HEK293 (cell line): Measurements from ENCODE around the gene VRK2.

ENCODE experiments used
- CTCF ChIA-PET: fragments of 350-600 bp; formaldehyde crosslinking; extraction: SDS; loops from one replicate; lab custom pipeline; 2021; ENCODE audit warnings: antibody characterized with exemption; lab: Yijun Ruan, JAX
- POLR2A ChIA-PET: fragments of 300-600 bp; formaldehyde crosslinking; extraction: SDS; loops from one replicate; lab custom pipeline; 2020; ENCODE audit warnings: antibody characterized with exemption, inconsistent platforms; lab: Yijun Ruan, JAX
- H3K27ac ChIP-seq: fragments of 200-500 bp; sonication (Bioruptor generic); 2 replicates; pipeline ENCODE4 v1.5.1; 2014; ENCODE audit warnings: low read depth, low read length, control low read depth, inconsistent platforms; ENCODE audit errors: extremely low read depth
- H3K36me3 ChIP-seq, 2 experiments: fragments of 200-500 bp in 1 of 2; sonication (Bioruptor generic) in 1 of 2; 1 replicate in 1 of 2; 2 replicates in 1 of 2; pipeline ENCODE4 v1.5.1; 2014 to 2017; ENCODE audit warnings: inconsistent platforms in 2 of 2, low read length in 2 of 2; ENCODE audit not compliant: control insufficient read depth in 2 of 2, insufficient read depth in 1 of 2
- H3K4me1 ChIP-seq: fragments of 200-500 bp; sonication (Bioruptor generic); 2 replicates; pipeline ENCODE4 v1.5.1; 2014; ENCODE audit warnings: mild to moderate bottlenecking, low read length, inconsistent platforms; ENCODE audit not compliant: control insufficient read depth, insufficient read depth
- H3K4me3 ChIP-seq: 2 replicates; pipeline ENCODE4 v1.5.1; 2011; ENCODE audit warnings: low read depth, mild to moderate bottlenecking, control low read depth, low read length, moderate library complexity
- H3K9me3 ChIP-seq: fragments of 200-500 bp; sonication (Bioruptor generic); 2 replicates; pipeline ENCODE4 v1.5.1; 2014; ENCODE audit warnings: low read depth, low read length, inconsistent platforms; ENCODE audit not compliant: control insufficient read depth, insufficient read depth
- BCL11A ChIP-seq: fragments of 450-650 bp; formaldehyde crosslinking; IDR thresholded peaks from 2 replicates; pipeline ENCODE4 v1.5.1; 2016; ENCODE audit warnings: low read depth, missing biosample characterization, missing genetic modification characterization
- BCL11B ChIP-seq: fragments of 450-650 bp; formaldehyde crosslinking; IDR thresholded peaks from 2 replicates; pipeline ENCODE4 v1.5.1; 2016; ENCODE audit warnings: low read depth, missing biosample characterization, missing genetic modification characterization
- EGR2 ChIP-seq: fragments of 450-650 bp; formaldehyde crosslinking; IDR thresholded peaks from 2 replicates; pipeline ENCODE4 v1.5.1; 2016; ENCODE audit warnings: low read depth, missing biosample characterization, missing genetic modification characterization
- GLI4 ChIP-seq: fragments of 450-650 bp; formaldehyde crosslinking; IDR thresholded peaks from 2 replicates; pipeline ENCODE4 v1.5.1; 2016; ENCODE audit warnings: missing biosample characterization, missing genetic modification characterization
- GLIS1 ChIP-seq: fragments of 450-650 bp; formaldehyde crosslinking; IDR thresholded peaks from 2 replicates; pipeline ENCODE4 v1.5.1; 2016; ENCODE audit warnings: missing biosample characterization, missing genetic modification characterization
- MZF1 ChIP-seq: fragments of 450-650 bp; formaldehyde crosslinking; IDR thresholded peaks from 2 replicates; pipeline ENCODE4 v1.5.1; 2017; ENCODE audit warnings: missing biosample characterization, missing genetic modification characterization, borderline replicate concordance
- PRDM6 ChIP-seq: fragments of 450-650 bp; formaldehyde crosslinking; IDR thresholded peaks from 2 replicates; pipeline ENCODE4 v1.5.1; 2017; ENCODE audit warnings: missing biosample characterization, missing genetic modification characterization
- SCRT1 ChIP-seq: fragments of 450-650 bp; formaldehyde crosslinking; IDR thresholded peaks from 2 replicates; pipeline ENCODE4 v1.5.1; 2016; ENCODE audit warnings: missing biosample characterization, missing genetic modification characterization, borderline replicate concordance
- SETDB1 ChIP-seq: IDR thresholded peaks from one replicate; pipeline ENCODE4 v1.6.1; 2017; ENCODE audit warnings: mild to moderate bottlenecking, low read length, moderate library complexity, mixed read lengths; ENCODE audit not compliant: insufficient read length
- ZBTB44 ChIP-seq: fragments of 450-650 bp; IDR thresholded peaks from 2 replicates; pipeline ENCODE4 v1.5.1; 2018; ENCODE audit warnings: missing biosample characterization, mild to moderate bottlenecking, missing genetic modification characterization
- ZNF10 ChIP-seq: fragments of 450-650 bp; formaldehyde crosslinking; IDR thresholded peaks from 2 replicates; pipeline ENCODE4 v1.5.1; 2017; ENCODE audit warnings: missing biosample characterization, missing genetic modification characterization
- ZNF112 ChIP-seq: fragments of 450-650 bp; formaldehyde crosslinking; IDR thresholded peaks from 2 replicates; pipeline ENCODE4 v1.5.0; 2017; ENCODE audit warnings: missing biosample characterization, missing genetic modification characterization
- ZNF121 ChIP-seq: fragments of 450-650 bp; formaldehyde crosslinking; IDR thresholded peaks from 2 replicates; pipeline ENCODE4 v1.5.1; 2016; ENCODE audit warnings: missing biosample characterization, missing genetic modification characterization
- ZNF146 ChIP-seq: fragments of 450-650 bp; formaldehyde crosslinking; IDR thresholded peaks from 2 replicates; pipeline ENCODE4 v1.5.1; 2016; ENCODE audit warnings: missing biosample characterization, missing genetic modification characterization
- ZNF169 ChIP-seq: fragments of 450-650 bp; formaldehyde crosslinking; IDR thresholded peaks from 2 replicates; pipeline ENCODE4 v1.5.1; 2016; ENCODE audit warnings: missing biosample characterization, missing genetic modification characterization
- ZNF184 ChIP-seq: fragments of 450-650 bp; IDR thresholded peaks from 2 replicates; pipeline ENCODE4 v1.5.1; 2018; ENCODE audit warnings: missing biosample characterization, mild to moderate bottlenecking, missing genetic modification characterization
- ZNF211 ChIP-seq: fragments of 450-650 bp; formaldehyde crosslinking; IDR thresholded peaks from 2 replicates; pipeline ENCODE4 v1.5.1; 2016; ENCODE audit warnings: low read depth, missing biosample characterization, missing genetic modification characterization
- ZNF221 ChIP-seq: fragments of 450-650 bp; formaldehyde crosslinking; IDR thresholded peaks from 2 replicates; pipeline ENCODE4 v1.5.1; 2017; ENCODE audit warnings: missing biosample characterization, missing genetic modification characterization, borderline replicate concordance
- ZNF24 ChIP-seq: fragments of 450-650 bp; formaldehyde crosslinking; IDR thresholded peaks from 2 replicates; pipeline ENCODE4 v1.5.1; 2016; ENCODE audit warnings: missing biosample characterization, missing genetic modification characterization
- ZNF362 ChIP-seq: fragments of 450-650 bp; formaldehyde crosslinking; IDR thresholded peaks from 2 replicates; pipeline ENCODE4 v1.5.1; 2016; ENCODE audit warnings: missing biosample characterization, missing genetic modification characterization
- ZNF416 ChIP-seq: fragments of 450-650 bp; formaldehyde crosslinking; IDR thresholded peaks from 2 replicates; pipeline ENCODE4 v1.5.1; 2016; ENCODE audit warnings: missing biosample characterization, missing genetic modification characterization
- ZNF521 ChIP-seq: fragments of 450-650 bp; formaldehyde crosslinking; IDR thresholded peaks from 2 replicates; pipeline ENCODE4 v1.5.1; 2017; ENCODE audit warnings: missing biosample characterization, mild to moderate bottlenecking, missing genetic modification characterization
- ZNF529 ChIP-seq: fragments of 450-650 bp; formaldehyde crosslinking; IDR thresholded peaks from 2 replicates; pipeline ENCODE4 v1.5.1; 2017; ENCODE audit warnings: missing genetic modification characterization, missing biosample characterization; ENCODE audit not compliant: insufficient replicate concordance
- ZNF530 ChIP-seq: fragments of 450-650 bp; formaldehyde crosslinking; IDR thresholded peaks from 2 replicates; pipeline ENCODE4 v1.5.1; 2016; ENCODE audit warnings: low read depth, missing biosample characterization, missing genetic modification characterization
- ZNF580 ChIP-seq: fragments of 450-650 bp; formaldehyde crosslinking; IDR thresholded peaks from 2 replicates; pipeline ENCODE4 v1.5.1; 2016; ENCODE audit warnings: missing biosample characterization, missing genetic modification characterization
- ZNF600 ChIP-seq: fragments of 450-650 bp; formaldehyde crosslinking; IDR thresholded peaks from 2 replicates; pipeline ENCODE4 v1.5.1; 2016; ENCODE audit warnings: missing biosample characterization, missing genetic modification characterization
- ZNF626 ChIP-seq: fragments of 450-650 bp; sonication (Bioruptor Pico); formaldehyde crosslinking; IDR thresholded peaks from 2 replicates; pipeline ENCODE4 v1.5.1; 2018; ENCODE audit warnings: missing biosample characterization, missing genetic modification characterization, inconsistent platforms
- ZNF776 ChIP-seq: fragments of 450-650 bp; formaldehyde crosslinking; IDR thresholded peaks from 2 replicates; pipeline ENCODE4 v1.5.0; 2017; ENCODE audit warnings: missing biosample characterization, missing genetic modification characterization, borderline replicate concordance
- ZNF785 ChIP-seq: fragments of 450-650 bp; formaldehyde crosslinking; IDR thresholded peaks from 2 replicates; pipeline ENCODE4 v1.5.1; 2016; ENCODE audit warnings: missing biosample characterization, missing genetic modification characterization
- ZNF792 ChIP-seq: fragments of 450-650 bp; formaldehyde crosslinking; IDR thresholded peaks from 2 replicates; pipeline ENCODE4 v1.5.1; 2016; ENCODE audit warnings: missing biosample characterization, missing genetic modification characterization
- ZNF830 ChIP-seq: fragments of 450-650 bp; IDR thresholded peaks from 2 replicates; pipeline ENCODE4 v1.5.0; 2018; ENCODE audit warnings: missing biosample characterization, missing genetic modification characterization, low read depth, mild to moderate bottlenecking, moderate library complexity
- ZSCAN23 ChIP-seq: fragments of 450-650 bp; formaldehyde crosslinking; IDR thresholded peaks from 2 replicates; pipeline ENCODE4 v1.5.1; 2016; ENCODE audit warnings: missing biosample characterization, missing genetic modification characterization

VRK2 gene

DNA sequence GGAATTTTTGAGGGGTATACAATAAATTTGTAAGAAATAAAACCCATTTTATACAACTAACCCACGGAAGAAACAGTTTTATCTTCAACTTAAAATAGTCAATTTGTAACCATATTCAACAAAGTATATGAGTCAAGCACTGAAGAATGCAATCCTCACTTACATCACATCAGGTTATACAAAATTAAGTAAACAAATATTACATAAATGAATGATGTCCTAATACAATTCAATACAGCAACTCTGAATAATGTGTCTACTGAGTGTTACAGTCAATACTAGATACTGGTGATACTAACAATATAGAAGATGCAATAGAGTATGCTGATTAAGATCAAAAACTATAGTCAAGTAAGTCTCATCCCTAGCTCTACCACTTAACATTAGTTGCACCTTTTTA is 135.9 kb downstream of the VRK2 start:
- no peak overlapping the region for H3K4me3 ChIP-seq
- peaks cover 3 to 11% of the 10 kb centered on the region in 2 experiments; a peak in 2 of 3 replicates for H3K36me3 ChIP-seq
- no peaks in the 10 kb centered on the region for H3K4me1 ChIP-seq
- no peak overlapping the region for H3K27ac ChIP-seq
- CTCF ChIA-PET: no interaction called here
- H3K9me3 ChIP-seq: no peaks in the 10 kb centered on the region
- TF ChIP-seq ZBTB44 (tag by site-specific recombination) (no peak), ZNF530 (tag by site-specific recombination) (no peak), ZNF184 (tag by site-specific recombination) (no peak), ZNF146 (tag by site-specific recombination) (no peak), ZSCAN23 (tag by site-specific recombination) (no peak), ZNF362 (tag by site-specific recombination) (no peak), ZNF211 (tag by site-specific recombination) (no peak), MZF1 (tag by site-specific recombination) (no peak), PRDM6 (tag by site-specific recombination) (no peak), GLI4 (tag by site-specific recombination) (no peak), SCRT1 (tag by site-specific recombination) (no peak), SETDB1 (no peak), ZNF121 (no peak), ZNF792 (tag by site-specific recombination) (no peak), ZNF626 (tag by site-specific recombination) (no peak), ZNF830 (tag by site-specific recombination) (no peak)
- POLR2A ChIA-PET: no interaction called here

DNA sequence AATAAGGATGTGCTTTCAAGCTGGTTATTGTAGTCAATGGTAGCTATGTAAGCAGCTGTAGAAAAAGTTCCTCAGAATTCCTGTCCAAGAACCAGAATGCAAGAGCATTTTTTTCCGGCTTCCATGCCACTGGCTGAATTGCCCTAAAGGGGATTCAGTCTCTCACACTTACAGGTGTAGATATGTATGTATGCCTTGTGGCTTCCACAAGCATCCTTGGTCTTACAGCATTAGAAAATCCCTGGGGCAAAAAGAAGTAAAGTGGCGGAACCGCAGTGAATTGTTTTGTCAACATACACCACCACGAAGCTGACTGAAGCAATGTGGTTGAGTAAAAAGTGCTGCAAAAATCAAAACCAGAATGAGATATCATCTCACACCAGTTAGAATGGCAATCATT is 139.9 kb downstream of the VRK2 start:
- POLR2A ChIA-PET: no interaction called here
- H3K4me1 ChIP-seq: no peaks in the 10 kb centered on the region
- H3K27ac ChIP-seq: no peak overlapping the region
- CTCF ChIA-PET: no interaction called here
- no peak overlapping the region for H3K4me3 ChIP-seq
- TF ChIP-seq ZNF184 (tag by site-specific recombination) (no peak), BCL11A (tag by site-specific recombination) (no peak), ZNF776 (tag by site-specific recombination) (no peak), ZNF830 (tag by site-specific recombination) (no peak), ZNF580 (tag by site-specific recombination) (no peak), ZNF529 (tag by site-specific recombination) (no peak), ZNF600 (no peak), ZNF10 (tag by site-specific recombination) (no peak), ZNF221 (tag by site-specific recombination) (no peak), ZNF24 (tag by site-specific recombination) (no peak), ZNF785 (tag by site-specific recombination) (no peak), EGR2 (tag by site-specific recombination) (no peak), ZNF416 (tag by site-specific recombination) (no peak), ZNF169 (tag by site-specific recombination) (no peak), GLIS1 (tag by site-specific recombination) (no peak), ZNF521 (no peak), ZNF112 (tag by site-specific recombination) (no peak), BCL11B (no peak), SCRT1 (tag by site-specific recombination) (no peak)
- H3K9me3 ChIP-seq: no peaks in the 10 kb centered on the region
- peaks cover 2 to 22% of the 10 kb centered on the region in 2 experiments; a peak in 2 of 3 replicates for H3K36me3 ChIP-seq
